Endothelial cell of umbilical vein (primary cell): ENCODE results near the gene RGS6. TPM values are rescaled to one million over a fixed set of nuclear protein-coding genes. Genes with fewer than 3 reads are reported as not detected.

Experiments
- BruUV-seq: library from RNA; stranded (reverse); fragments of 400-500 nt; replicated peaks from 2 replicates; lab custom pipeline; 2021; lab: Mats Ljungman, UMichigan
- CTCF ChIA-PET: fragments of 300-600, 350-600 bp; sonication (Branson Sonifier 250); formaldehyde crosslinking; loops from one replicate; lab custom pipeline; 2021; ENCODE audit warnings: antibody characterized with exemption, inconsistent platforms; lab: Charles Lee
- POLR2A ChIA-PET: fragments of 300-600, 350-600 bp; sonication (Branson Sonifier 250); formaldehyde crosslinking; loops from one replicate; lab custom pipeline; 2021; ENCODE audit warnings: antibody characterized with exemption, inconsistent platforms; lab: Charles Lee
- DNase-seq: peaks from one replicate; pipeline ENCODE4 v3.0.0-alpha.2; 2011; ENCODE audit warnings: low read depth, low spot score
- FAIRE-seq: peaks from 2 replicates; lab custom pipeline; 2011; peaks lifted over from hg19 to GRCh38; lab: Jason Lieb, UNC
- H2AFZ ChIP-seq: 2 replicates; pipeline ENCODE4 v1.6.0; 2012; ENCODE audit warnings: low read depth, low read length, control low read depth, inconsistent platforms
- H3K27ac ChIP-seq: 2 replicates; pipeline ENCODE4 v1.5.1; 2011; ENCODE audit warnings: low read depth, mild to moderate bottlenecking, control low read depth, low read length, moderate library complexity; ENCODE audit not compliant: insufficient read depth
- H3K27me3 ChIP-seq, 2 experiments: 2 replicates each; pipeline versions ENCODE4 v1.6.0 to v1.6.1; 2011; ENCODE audit warnings: low read length in 2 of 2, mixed read lengths in 1 of 2; ENCODE audit not compliant: control insufficient read depth in 2 of 2, insufficient read depth in 2 of 2
- H3K36me3 ChIP-seq, 2 experiments: 2 replicates in 1 of 2; 3 replicates in 1 of 2; pipeline ENCODE4 v1.5.1; 2011; ENCODE audit warnings: low read length in 2 of 2, mild to moderate bottlenecking in 1 of 2, moderate library complexity in 1 of 2; ENCODE audit not compliant: control insufficient read depth in 2 of 2, insufficient read depth in 2 of 2; ENCODE audit errors: extremely low read depth in 1 of 2
- H3K4me1 ChIP-seq: 3 replicates; pipeline ENCODE4 v1.5.1; 2011; ENCODE audit warnings: mild to moderate bottlenecking, low read length; ENCODE audit not compliant: control insufficient read depth, insufficient read depth; ENCODE audit errors: extremely low read depth
- H3K4me2 ChIP-seq: 2 replicates; pipeline ENCODE4 v1.6.1; 2011; ENCODE audit warnings: low read length, control low read depth, mixed read lengths; ENCODE audit not compliant: insufficient read depth
- H3K4me3 ChIP-seq, 3 experiments: fragments of 200-600 bp in 1 of 3; sonication (generic), shearing (Covaris generic) in 1 of 3; replicated peaks in 1 of 3; 2 replicates each; pipeline ENCODE4 v1.5.1; 2011 to 2016; ENCODE audit warnings: control low read depth in 3 of 3, low read length in 3 of 3, mild to moderate bottlenecking in 2 of 3, inconsistent platforms in 1 of 3, low read depth in 1 of 3, moderate library complexity in 1 of 3; ENCODE audit not compliant: insufficient read depth in 1 of 3
- H3K79me2 ChIP-seq: 2 replicates; pipeline ENCODE4 v1.6.0; 2012; ENCODE audit warnings: low read length, inconsistent platforms; ENCODE audit not compliant: control insufficient read depth, insufficient read depth
- H3K9ac ChIP-seq: replicated peaks from 2 replicates; pipeline ENCODE3; 2011; ENCODE audit warnings: low read length, control low read depth; ENCODE audit not compliant: insufficient read depth; ENCODE audit errors: extremely low read depth
- H3K9me1 ChIP-seq: replicated peaks from 3 replicates; pipeline ENCODE4 v1.6.0; 2011; ENCODE audit warnings: mild to moderate bottlenecking, low read length; ENCODE audit not compliant: control insufficient read depth, insufficient read depth; ENCODE audit errors: extremely low read depth
- H3K9me3 ChIP-seq: replicated peaks from 2 replicates; pipeline ENCODE4 v1.5.1; 2012; ENCODE audit warnings: low read length, inconsistent platforms; ENCODE audit not compliant: control insufficient read depth, insufficient read depth
- H4K20me1 ChIP-seq: replicated peaks from 2 replicates; pipeline ENCODE3; 2011; ENCODE audit warnings: mild to moderate bottlenecking, low read length; ENCODE audit not compliant: control insufficient read depth, insufficient read depth; ENCODE audit errors: extremely low read depth
- EZH2 ChIP-seq: IDR thresholded peaks from 2 replicates; pipeline ENCODE4 v1.6.1; 2012; ENCODE audit warnings: borderline replicate concordance, low read depth, mild to moderate bottlenecking, moderate library complexity, low read length, inconsistent platforms; ENCODE audit not compliant: severe bottlenecking
- FOS ChIP-seq: IDR thresholded peaks from 2 replicates; pipeline ENCODE4 v1.6.1; 2011; ENCODE audit warnings: mild to moderate bottlenecking, low read length, moderate library complexity, borderline replicate concordance; ENCODE audit not compliant: insufficient read depth
- GATA2 ChIP-seq: IDR thresholded peaks from 2 replicates; pipeline ENCODE4 v1.7.0; 2011; ENCODE audit warnings: low read depth, mild to moderate bottlenecking, moderate library complexity, mixed read lengths, low read length; ENCODE audit not compliant: insufficient read length, insufficient read depth
- JUN ChIP-seq: IDR thresholded peaks from 2 replicates; pipeline ENCODE4 v1.6.1; 2011; ENCODE audit warnings: borderline replicate concordance, low read depth; ENCODE audit not compliant: insufficient read length, insufficient read depth
- MYC ChIP-seq: IDR thresholded peaks from one replicate; pipeline ENCODE4 v1.6.1; 2011; ENCODE audit warnings: mild to moderate bottlenecking, low read depth, low read length
- POLR2A ChIP-seq: IDR thresholded peaks from 2 replicates; pipeline ENCODE4 v1.6.1; 2012; ENCODE audit warnings: low read depth, mild to moderate bottlenecking, control low read depth, low read length
- POLR2AphosphoS5 ChIP-seq: IDR thresholded peaks from 2 replicates; pipeline ENCODE4 v1.6.1; 2012; ENCODE audit warnings: low read depth, mild to moderate bottlenecking, control low read depth, low read length, moderate library complexity; ENCODE audit not compliant: insufficient read depth
- dilution Hi-C: fragments of 300-500 bp; cut with MboI; formaldehyde crosslinking; loops from one replicate; pipeline ENCODE4 v1.15.0; 2019; ENCODE audit warnings: low sequenced_read_pairs; ENCODE audit not compliant: extremely low pct_ligation_motif_present
- intact Hi-C: fragments of 100-400 bp; cut with micrococcal nuclease; formaldehyde crosslinking; loops from one replicate; pipeline ENCODE4 v1.10.0; 2022
- polyA plus RNA-seq, 4 experiments: library from polyadenylated mRNA; depleted of rRNA in 3 of 4; stranded (reverse) in 3 of 4; unstranded in 1 of 4; fragments of >200 nt; gene quantifications; 2 replicates each; pipeline versions ENCODE4 v1.2.1 to v1.2.3, GENCODE V29; 2011 to 2012; ENCODE audit warnings: missing spikeins in 1 of 4
- total RNA-seq: library from RNA; stranded (reverse); gene quantifications from 2 replicates; pipeline ENCODE4 v1.2.3, GENCODE V29; 2021
- TF ChIP-seq, protein P1 (sequence below), 2 donors: IDR thresholded peaks; 1 replicate in 1 of 2; 2 replicates in 1 of 2; pipeline ENCODE4 v1.5.1; 2011; ENCODE audit warnings: low read length in 2 of 2, mild to moderate bottlenecking in 2 of 2, moderate library complexity in 2 of 2, control low read depth in 1 of 2, inconsistent platforms in 1 of 2, low read depth in 1 of 2; ENCODE audit not compliant: insufficient read depth in 1 of 2; ENCODE audit errors: extremely low read depth in 1 of 2
- TF ChIP-seq, protein P2 (sequence below): IDR thresholded peaks from 2 replicates; pipeline ENCODE4 v1.6.1; 2011; ENCODE audit not compliant: insufficient read depth, insufficient read length

The RGS6 gene
- total and polyA plus RNA-seq, 2 donors (not counting 3 experiments of a cell fraction or from before 2014, with no cell fraction given) = not detected

DNA sequence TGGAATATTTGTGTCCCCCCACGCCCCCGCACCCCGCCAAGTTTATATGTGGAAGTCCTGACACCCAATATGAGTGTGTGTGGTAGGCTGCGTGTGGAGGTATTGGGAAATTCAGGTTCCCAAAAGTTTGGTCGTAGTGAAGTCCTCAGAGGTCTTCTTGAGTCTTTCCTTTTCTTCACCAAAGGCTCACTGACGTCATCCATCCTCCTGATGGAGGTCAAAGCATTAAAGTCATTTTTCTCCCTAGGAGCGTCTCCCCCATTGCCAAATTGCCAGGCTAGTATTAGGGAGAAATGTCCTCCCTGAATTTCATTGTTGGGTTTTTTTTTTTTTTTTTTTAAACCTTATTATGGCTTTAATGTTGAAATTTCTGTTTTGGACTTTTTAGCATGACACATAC is 113.7 kb downstream of the RGS6 start:
- no peak overlapping the region for H3K9ac ChIP-seq
- H3K4me1 ChIP-seq = no peaks in the 10 kb centered on the region
- no peaks in the 10 kb centered on the region for H3K9me3 ChIP-seq
- no peak overlapping the region for H2AFZ ChIP-seq
- dilution Hi-C loops (no loop called here), intact Hi-C loops (no loop called here)
- H4K20me1 ChIP-seq = no peaks in the 10 kb centered on the region
- no peak overlapping the region for H3K4me3 ChIP-seq
- TF ChIP-seq JUN = no peak
- TF ChIP-seq GATA2 = no peak
- TF ChIP-seq, protein P1, sequence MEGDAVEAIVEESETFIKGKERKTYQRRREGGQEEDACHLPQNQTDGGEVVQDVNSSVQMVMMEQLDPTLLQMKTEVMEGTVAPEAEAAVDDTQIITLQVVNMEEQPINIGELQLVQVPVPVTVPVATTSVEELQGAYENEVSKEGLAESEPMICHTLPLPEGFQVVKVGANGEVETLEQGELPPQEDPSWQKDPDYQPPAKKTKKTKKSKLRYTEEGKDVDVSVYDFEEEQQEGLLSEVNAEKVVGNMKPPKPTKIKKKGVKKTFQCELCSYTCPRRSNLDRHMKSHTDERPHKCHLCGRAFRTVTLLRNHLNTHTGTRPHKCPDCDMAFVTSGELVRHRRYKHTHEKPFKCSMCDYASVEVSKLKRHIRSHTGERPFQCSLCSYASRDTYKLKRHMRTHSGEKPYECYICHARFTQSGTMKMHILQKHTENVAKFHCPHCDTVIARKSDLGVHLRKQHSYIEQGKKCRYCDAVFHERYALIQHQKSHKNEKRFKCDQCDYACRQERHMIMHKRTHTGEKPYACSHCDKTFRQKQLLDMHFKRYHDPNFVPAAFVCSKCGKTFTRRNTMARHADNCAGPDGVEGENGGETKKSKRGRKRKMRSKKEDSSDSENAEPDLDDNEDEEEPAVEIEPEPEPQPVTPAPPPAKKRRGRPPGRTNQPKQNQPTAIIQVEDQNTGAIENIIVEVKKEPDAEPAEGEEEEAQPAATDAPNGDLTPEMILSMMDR (IDR thresholded peaks at IDR 0.05; ENCODE audit: extremely low read depth in 1 of 2, insufficient read depth in 1 of 2, low read depth in 1 of 2, low read length in 2 of 2) = no peak
- no peak for TF ChIP-seq POLR2A
- no peak for TF ChIP-seq EZH2
- no peak for TF ChIP-seq POLR2AphosphoS5
- no peak for TF ChIP-seq FOS
- TF ChIP-seq MYC = no peak
- TF ChIP-seq, protein P2, sequence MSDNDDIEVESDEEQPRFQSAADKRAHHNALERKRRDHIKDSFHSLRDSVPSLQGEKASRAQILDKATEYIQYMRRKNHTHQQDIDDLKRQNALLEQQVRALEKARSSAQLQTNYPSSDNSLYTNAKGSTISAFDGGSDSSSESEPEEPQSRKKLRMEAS = no peak
- FAIRE-seq (no peak), DNase-seq (no peak)
- no peaks in the 10 kb centered on the region for H3K27me3 ChIP-seq
- H3K4me2 ChIP-seq = no peak overlapping the region
- no TSS peak for BruUV-seq
- H3K27ac ChIP-seq = no peak overlapping the region
- no peaks in the 10 kb centered on the region for H3K9me1 ChIP-seq
- ChIA-PET POLR2A (no interaction called here), CTCF (no interaction called here)
- H3K36me3 ChIP-seq = no peaks in the 10 kb centered on the region
- H3K79me2 ChIP-seq = no peaks in the 10 kb centered on the region
